H1 (cell line): ENCODE data around the gene CDH12. TPM values are rescaled to one million over a fixed set of nuclear protein-coding genes. Genes with fewer than 3 reads are reported as not detected.

Experiments
- CTCF ChIA-PET: fragments of 300-600 bp; sonication (Branson Sonifier 250); formaldehyde crosslinking; loops from one replicate; lab custom pipeline; 2021; ENCODE audit not compliant: partially characterized antibody; lab: Charles Lee
- POLR2A ChIA-PET: fragments of 300-600 bp; sonication (Branson Sonifier 250); formaldehyde crosslinking; loops from one replicate; lab custom pipeline; 2021; ENCODE audit warnings: inconsistent platforms; ENCODE audit not compliant: partially characterized antibody; lab: Charles Lee
- DNase-seq, 2 experiments: peaks; one replicate each; pipeline versions ENCODE4 v3.0.0 to v3.0.0-alpha.2; 2010 to 2022; ENCODE audit warnings: low spot score in 2 of 2, low read depth in 1 of 2, mixed read lengths in 1 of 2
- FAIRE-seq: peaks from 2 replicates; lab custom pipeline; 2011; peaks lifted over from hg19 to GRCh38; lab: Jason Lieb, UNC
- H2AFZ ChIP-seq: 2 replicates; pipeline ENCODE4 v1.8.1; 2012; ENCODE audit warnings: low read length, inconsistent platforms
- H2AK5ac ChIP-seq: 2 replicates; pipeline ENCODE4 v1.6.1; 2013; ENCODE audit warnings: low read depth, low read length
- H2BK120ac ChIP-seq: replicated peaks from 2 replicates; pipeline ENCODE3; 2013; ENCODE audit warnings: low read depth, low read length, inconsistent platforms
- H2BK12ac ChIP-seq: 2 replicates; pipeline ENCODE4 v1.6.1; 2013; ENCODE audit warnings: low read depth, low read length
- H2BK15ac ChIP-seq: 2 replicates; pipeline ENCODE4 v1.6.1; 2013; ENCODE audit warnings: low read length
- H2BK20ac ChIP-seq: 2 replicates; pipeline ENCODE4 v1.6.1; 2013; ENCODE audit warnings: low read length
- H2BK5ac ChIP-seq: 2 replicates; pipeline ENCODE4 v1.6.1; 2013; ENCODE audit warnings: low read depth, low read length
- H3K14ac ChIP-seq: 2 replicates; pipeline ENCODE4 v1.6.1; 2013; ENCODE audit warnings: inconsistent platforms; ENCODE audit not compliant: insufficient read length
- H3K18ac ChIP-seq: 2 replicates; pipeline ENCODE4 v1.6.1; 2013; ENCODE audit warnings: low read length; ENCODE audit errors: extremely low read depth
- H3K23ac ChIP-seq: 2 replicates; pipeline ENCODE4 v1.6.1; 2013; ENCODE audit warnings: inconsistent platforms; ENCODE audit not compliant: insufficient read length
- H3K23me2 ChIP-seq: 2 replicates; pipeline ENCODE4 v1.6.1; 2013; ENCODE audit warnings: low read depth, low read length
- H3K27ac ChIP-seq: 2 replicates; pipeline ENCODE4 v1.6.1; 2011; ENCODE audit warnings: low read depth, low read length, inconsistent platforms
- H3K27me3 ChIP-seq, 4 experiments: replicated peaks in 1 of 4; 1 replicate in 1 of 4; 2 replicates in 3 of 4; pipeline versions ENCODE4 v1.6.1 to v1.8.1; 2011 to 2013; ENCODE audit warnings: low read length in 3 of 4, mild to moderate bottlenecking in 3 of 4, inconsistent platforms in 2 of 4, mixed read lengths in 2 of 4, moderate library complexity in 1 of 4; ENCODE audit not compliant: control insufficient read depth in 3 of 4, insufficient read depth in 3 of 4; ENCODE audit errors: extremely low read depth in 1 of 4
- H3K36me3 ChIP-seq, 4 experiments: 2 replicates each; pipeline versions ENCODE4 v1.6.1 to v1.8.1; 2011 to 2013; ENCODE audit warnings: mild to moderate bottlenecking in 4 of 4, low read length in 3 of 4, moderate library complexity in 2 of 4, control low read depth in 1 of 4, inconsistent platforms in 1 of 4; ENCODE audit not compliant: insufficient read depth in 4 of 4, control insufficient read depth in 2 of 4
- H3K4ac ChIP-seq: replicated peaks from 2 replicates; pipeline ENCODE3; 2013; ENCODE audit warnings: low read length, low read depth, mixed read lengths, inconsistent platforms; ENCODE audit not compliant: insufficient read length
- H3K4me1 ChIP-seq, 4 experiments: replicated peaks in 1 of 4; 1 replicate in 1 of 4; 2 replicates in 3 of 4; pipeline versions ENCODE4 v1.6.1 to v1.8.1; 2011 to 2013; ENCODE audit warnings: low read length in 3 of 4, inconsistent platforms in 2 of 4, mixed read lengths in 1 of 4; ENCODE audit not compliant: insufficient read depth in 4 of 4, control insufficient read depth in 3 of 4
- H3K4me2 ChIP-seq, 2 experiments: 2 replicates each; pipeline versions ENCODE4 v1.6.1 to v1.8.1; 2011 to 2013; ENCODE audit warnings: low read depth in 2 of 2, low read length in 2 of 2, control low read depth in 1 of 2, inconsistent platforms in 1 of 2, mild to moderate bottlenecking in 1 of 2; ENCODE audit not compliant: insufficient read depth in 1 of 2
- H3K4me3 ChIP-seq, 4 experiments: fragments of 200-600, 300-600 bp in 1 of 4; sonication (generic), shearing (Covaris generic), sonication (Bioruptor Twin) in 1 of 4; 2 replicates each; pipeline versions ENCODE4 v1.5.1 to v1.8.1; 2011 to 2016; ENCODE audit warnings: low read length in 4 of 4, low read depth in 3 of 4, control low read depth in 2 of 4, inconsistent platforms in 2 of 4, mild to moderate bottlenecking in 2 of 4, mixed read lengths in 1 of 4, moderate library complexity in 1 of 4; ENCODE audit not compliant: insufficient read depth in 2 of 4; ENCODE audit errors: extremely low read depth in 1 of 4
- H3K56ac ChIP-seq: replicated peaks from 2 replicates; pipeline ENCODE3; 2013; ENCODE audit warnings: low read depth, mild to moderate bottlenecking, mixed read lengths, low read length, inconsistent platforms; ENCODE audit not compliant: insufficient read length
- H3K79me1 ChIP-seq: 2 replicates; pipeline ENCODE4 v1.6.1; 2013; ENCODE audit warnings: low read depth, low read length, control low read depth
- H3K79me2 ChIP-seq, 2 experiments: 2 replicates each; pipeline versions ENCODE4 v1.6.1 to v1.8.1; 2012 to 2013; ENCODE audit warnings: low read length in 2 of 2, mild to moderate bottlenecking in 2 of 2, inconsistent platforms in 1 of 2; ENCODE audit not compliant: insufficient read depth in 2 of 2, control insufficient read depth in 1 of 2
- H3K9ac ChIP-seq, 4 experiments: replicated peaks in 1 of 4; 1 replicate in 1 of 4; 2 replicates in 3 of 4; pipeline versions ENCODE4 v1.6.1 to v1.8.1; 2011 to 2013; ENCODE audit warnings: low read depth in 3 of 4, low read length in 3 of 4, control low read depth in 2 of 4, mild to moderate bottlenecking in 2 of 4, moderate library complexity in 2 of 4, inconsistent platforms in 1 of 4; ENCODE audit errors: extremely low read depth in 1 of 4
- H3K9me3 ChIP-seq, 2 experiments: 2 replicates each; pipeline versions ENCODE4 v1.6.1 to v1.8.1; 2012 to 2013; ENCODE audit warnings: mild to moderate bottlenecking in 2 of 2, moderate library complexity in 2 of 2, control low read depth in 1 of 2, inconsistent platforms in 1 of 2, low read depth in 1 of 2, low read length in 1 of 2, mixed read lengths in 1 of 2; ENCODE audit not compliant: insufficient read depth in 2 of 2
- H4K20me1 ChIP-seq, 2 experiments: replicated peaks in 1 of 2; 2 replicates each; pipeline versions ENCODE3 to v1.8.1; 2011 to 2013; ENCODE audit warnings: inconsistent platforms in 2 of 2, low read length in 2 of 2, mild to moderate bottlenecking in 1 of 2; ENCODE audit not compliant: insufficient read depth in 2 of 2, control insufficient read depth in 1 of 2
- H4K5ac ChIP-seq: 2 replicates; pipeline ENCODE4 v1.6.1; 2013; ENCODE audit warnings: low read length, low read depth, mixed read lengths, inconsistent platforms; ENCODE audit not compliant: insufficient read length
- H4K8ac ChIP-seq: 2 replicates; pipeline ENCODE4 v1.8.0; 2013; ENCODE audit warnings: mild to moderate bottlenecking, moderate library complexity, low read length, inconsistent platforms; ENCODE audit not compliant: insufficient read depth; ENCODE audit errors: extremely low read depth
- H4K91ac ChIP-seq: replicated peaks from 2 replicates; pipeline ENCODE3; 2013; ENCODE audit warnings: low read length, mixed read lengths, inconsistent platforms; ENCODE audit not compliant: insufficient read length
- CTBP2 ChIP-seq: IDR thresholded peaks from 2 replicates; pipeline ENCODE4 v1.7.0; 2011; ENCODE audit warnings: borderline replicate concordance, mild to moderate bottlenecking, moderate library complexity, mixed read lengths, low read length; ENCODE audit not compliant: insufficient read depth, insufficient read length
- FOSL1 ChIP-seq: IDR thresholded peaks from 2 replicates; pipeline ENCODE4 v1.6.1; 2011; ENCODE audit warnings: mild to moderate bottlenecking, low read depth, low read length, moderate library complexity; ENCODE audit not compliant: insufficient read depth
- GABPA ChIP-seq: IDR thresholded peaks from 2 replicates; pipeline ENCODE4 v1.6.1; 2011; ENCODE audit warnings: mild to moderate bottlenecking, low read length, moderate library complexity, borderline replicate concordance; ENCODE audit not compliant: insufficient read depth
- POLR2AphosphoS5 ChIP-seq: IDR thresholded peaks from 2 replicates; pipeline ENCODE4 v1.6.1; 2011; ENCODE audit warnings: low read depth, low read length
- RBBP5 ChIP-seq: IDR thresholded peaks from 2 replicates; pipeline ENCODE4 v1.7.1; 2012; ENCODE audit warnings: low read depth, mild to moderate bottlenecking, inconsistent platforms, low read length, moderate library complexity, borderline replicate concordance
- RXRA ChIP-seq: IDR thresholded peaks from 2 replicates; pipeline ENCODE4 v1.6.1; 2011; ENCODE audit warnings: low read depth, mild to moderate bottlenecking, low read length, moderate library complexity; ENCODE audit not compliant: insufficient read depth
- SRF ChIP-seq: IDR thresholded peaks from 2 replicates; pipeline ENCODE4 v1.6.1; 2011; ENCODE audit warnings: mild to moderate bottlenecking, low read depth, low read length, moderate library complexity
- TBP ChIP-seq: IDR thresholded peaks from 2 replicates; pipeline ENCODE4 v1.6.1; 2011; ENCODE audit warnings: low read depth, low read length, improper control_type of control experiment
- TCF12 ChIP-seq: IDR thresholded peaks from 2 replicates; pipeline ENCODE4 v1.6.1; 2011; ENCODE audit warnings: low read depth, mild to moderate bottlenecking, low read length
- ZNF274 ChIP-seq: IDR thresholded peaks from 2 replicates; pipeline ENCODE4 v1.7.0; 2012; ENCODE audit warnings: low read length, borderline replicate concordance; ENCODE audit errors: extremely low read depth
- WGBS, 2 experiments: shearing (Covaris generic) in 1 of 2; methylation state at CpG; one replicate each; pipeline versions ENCODE4 v1.1.6 to v1.1.7; 2013 to 2015; ENCODE audit warnings: low lambda C conversion rate in 2 of 2, mixed read lengths in 2 of 2, inconsistent platforms in 1 of 2, low coverage in 1 of 2, missing lambda C conversion rate in 1 of 2; ENCODE audit not compliant: insufficient replicate concordance in 2 of 2, insufficient coverage in 1 of 2, insufficient read length in 1 of 2; ENCODE audit errors: extremely low coverage in 1 of 2, missing lambda C conversion rate in 1 of 2; 5-methylcytosine and 5-hydroxymethylcytosine counted together
- polyA plus RNA-seq, 7 experiments: library from polyadenylated mRNA; depleted of rRNA in 3 of 7; stranded (reverse) in 5 of 7; unstranded in 2 of 7; fragments of >200 nt in 5 of 7; fragments of 200-250 nt in 2 of 7; gene quantifications; 1 replicate in 5 of 7; 2 replicates in 1 of 7; 4 replicates in 1 of 7; pipeline versions ENCODE4 v1.2.1 to v1.2.3, GENCODE V29; 2011 to 2013; ENCODE audit warnings: missing spikeins in 2 of 7, mixed read lengths in 2 of 7
- total RNA-seq: library from RNA; stranded (reverse); fragmentation: NEBNext Ultra II Directional; extraction: Animal tissue kit (Norgen Biotek cat#: 25700); gene quantifications from 2 replicates; pipeline ENCODE4 v1.2.1, GENCODE V29; 2021

CDH12 gene
- total and polyA plus RNA-seq, 2 of the 8 experiments (the other 6 are each of a cell fraction or from before 2014, with no cell fraction given) = 0.03 TPM; not detected in 1

GRCh38 chr5:22471154-22471553 lies 382.0 kb downstream of the CDH12 start:
- Histone ChIP-seq H3K18ac (no peak overlapping the region), H4K5ac (no peak overlapping the region), H4K20me1 (no peaks in the 10 kb centered on the region), H3K14ac (no peak overlapping the region), H3K4me3 (no peak overlapping the region), H3K27me3 (no peaks in the 10 kb centered on the region), H3K27ac (no peak overlapping the region), H2BK120ac (no peak overlapping the region), H3K9ac (no peak overlapping the region), H2AK5ac (no peak overlapping the region), H3K9me3 (no peaks in the 10 kb centered on the region), H3K56ac (no peak overlapping the region), H3K79me2 (no peaks in the 10 kb centered on the region), H2BK5ac (no peak overlapping the region), H4K8ac (no peak overlapping the region), H2AFZ (no peak overlapping the region), H2BK20ac (no peak overlapping the region), H3K23ac (no peak overlapping the region), H2BK12ac (no peak overlapping the region), H3K4ac (no peak overlapping the region), H3K4me2 (no peak overlapping the region), H2BK15ac (no peak overlapping the region), H3K23me2 (no peaks in the 10 kb centered on the region), H3K36me3 (no peaks in the 10 kb centered on the region), H3K79me1 (no peaks in the 10 kb centered on the region), H4K91ac (no peak overlapping the region), H3K4me1 (no peaks in the 10 kb centered on the region)
- CTCF ChIA-PET = interaction anchor here (0.6 kb wide), 1 partner anchor 11 kb away, joined by 4 read pairs; no protein-coding TSS in a partner anchor
- TF ChIP-seq SRF (no peak), POLR2AphosphoS5 (no peak), GABPA (no peak), TBP (no peak), TCF12 (no peak), RBBP5 (no peak), RXRA (no peak), CTBP2 (no peak), FOSL1 (no peak), ZNF274 (no peak)
- POLR2A ChIA-PET = no interaction called here
- DNase-seq (no peak), FAIRE-seq (no peak)
- WGBS, 2 experiments = 95% methylated on average over 2 of the region's 2 CpGs; no CpG with 5 or more reads in 1 of the 2 experiments
